KMS-11 (cell line): ENCODE results near the gene ZSWIM4.

Source experiments
- H2AFZ ChIP-seq: fragments of 200-600 bp; sonication (generic); 2 replicates; pipeline ENCODE4 v1.6.1; 2016; ENCODE audit warnings: antibody characterized with exemption, mixed run types, low read depth
- H3K27ac ChIP-seq: fragments of 200-600 bp; sonication (generic); 2 replicates; pipeline ENCODE4 v1.6.1; 2016; ENCODE audit warnings: mild to moderate bottlenecking, mixed run types
- H3K27me3 ChIP-seq: fragments of 200-600 bp; sonication (generic); 2 replicates; pipeline ENCODE4 v1.6.1; 2017; ENCODE audit warnings: mild to moderate bottlenecking, low read depth, mixed run types, moderate library complexity; ENCODE audit not compliant: insufficient read depth
- H3K36me3 ChIP-seq: fragments of 200-600 bp; sonication (generic); 2 replicates; pipeline ENCODE4 v1.6.1; 2017; ENCODE audit warnings: mild to moderate bottlenecking, mixed run types; ENCODE audit not compliant: insufficient read depth
- H3K4me1 ChIP-seq: fragments of 200-600 bp; sonication (generic); 2 replicates; pipeline ENCODE4 v1.6.1; 2016; ENCODE audit warnings: mild to moderate bottlenecking, low read depth, mixed run types; ENCODE audit not compliant: poor library complexity, severe bottlenecking
- H3K4me2 ChIP-seq: fragments of 200-600 bp; sonication (generic); 2 replicates; pipeline ENCODE4 v1.7.0; 2016; ENCODE audit warnings: mild to moderate bottlenecking, mixed run types
- H3K4me3 ChIP-seq: fragments of 200-600 bp; sonication (generic); IDR thresholded peaks from 2 replicates; pipeline ENCODE4 v1.6.1; 2017; ENCODE audit warnings: low read depth, low read length, mixed read lengths; ENCODE audit not compliant: insufficient read depth
- H3K79me2 ChIP-seq: fragments of 200-600 bp; sonication (generic); 2 replicates; pipeline ENCODE4 v1.6.1; 2016; ENCODE audit warnings: low read depth, mixed run types; ENCODE audit not compliant: insufficient read depth
- H3K9ac ChIP-seq: fragments of 200-600 bp; sonication (generic); 2 replicates; pipeline ENCODE4 v1.6.1; 2016; ENCODE audit warnings: mild to moderate bottlenecking, mixed run types
- H4K20me1 ChIP-seq: fragments of 200-600 bp; sonication (generic); 2 replicates; pipeline ENCODE4 v1.6.1; 2016; ENCODE audit warnings: mild to moderate bottlenecking, mixed run types; ENCODE audit not compliant: insufficient read depth
- CTCF ChIP-seq: fragments of 200-600 bp; sonication (generic); conservative IDR thresholded peaks from 2 replicates; pipeline ENCODE4 v1.6.1; 2017; ENCODE audit warnings: low read depth, mild to moderate bottlenecking, antibody characterized with exemption, low read length, moderate library complexity, mixed read lengths

Gene ZSWIM4

GRCh38 chr19:13781547-13781946, 13.7 kb upstream of the ZSWIM4 start:
- no peaks in the 10 kb centered on the region for H4K20me1 ChIP-seq
- H3K79me2 ChIP-seq = no peaks in the 10 kb centered on the region
- peaks cover 12% of the 10 kb centered on the region for H3K4me1 ChIP-seq
- H3K27me3 ChIP-seq = no peaks in the 10 kb centered on the region
- no peaks in the 10 kb centered on the region; the same call in 1 of the 2 replicates for H3K36me3 ChIP-seq
- TF ChIP-seq CTCF = no peak
- H2AFZ ChIP-seq = no peak overlapping the region
- H3K4me3 ChIP-seq = no peak overlapping the region
- no peak overlapping the region for H3K9ac ChIP-seq
- H3K4me2 ChIP-seq = no peak overlapping the region
- H3K27ac ChIP-seq = no peak overlapping the region

- no peak overlapping the region for H3K27ac ChIP-seq
- H2AFZ ChIP-seq = no peak overlapping the region
- H3K4me1 ChIP-seq = peaks cover 12% of the 10 kb centered on the region
- no peak overlapping the region for H3K4me2 ChIP-seq
- no peak overlapping the region for H3K4me3 ChIP-seq
- no peaks in the 10 kb centered on the region for H3K79me2 ChIP-seq
- H3K9ac ChIP-seq = no peak overlapping the region
- no peaks in the 10 kb centered on the region; the same call in 1 of the 2 replicates for H3K27me3 ChIP-seq
- H3K36me3 ChIP-seq = no peaks in the 10 kb centered on the region; the same call in 1 of the 2 replicates
- TF ChIP-seq CTCF = no peak
- H4K20me1 ChIP-seq = no peaks in the 10 kb centered on the region
These were observed 12.7 kb upstream of the ZSWIM4 start for GRCh38 chr19:13782537-13782936.

GRCh38 chr19:13783565-13784500, 11.4 kb upstream of the ZSWIM4 start:
- H3K4me3 ChIP-seq = no peak overlapping the region
- no peak overlapping the region for H3K9ac ChIP-seq
- H3K27ac ChIP-seq = no peak overlapping the region
- no peaks in the 10 kb centered on the region for H3K79me2 ChIP-seq
- H2AFZ ChIP-seq = peak overlapping the region; percentile 89; the same call in 1 of the 2 replicates
- no peak overlapping the region; the same call in 1 of the 2 replicates for H3K4me2 ChIP-seq
- no peaks in the 10 kb centered on the region for H3K36me3 ChIP-seq
- H3K4me1 ChIP-seq = peaks cover 12% of the 10 kb centered on the region
- TF ChIP-seq CTCF = no peak
- H3K27me3 ChIP-seq = no peaks in the 10 kb centered on the region; the same call in 1 of the 2 replicates
- H4K20me1 ChIP-seq = no peaks in the 10 kb centered on the region

GRCh38 chr19:13784731-13785452, 10.4 kb upstream of the ZSWIM4 start:
- H4K20me1 ChIP-seq = no peaks in the 10 kb centered on the region
- peak overlapping the region; percentile 89 for H2AFZ ChIP-seq
- peaks cover 12% of the 10 kb centered on the region for H3K4me1 ChIP-seq
- H3K27ac ChIP-seq = no peak overlapping the region
- H3K27me3 ChIP-seq = peaks cover 2% of the 10 kb centered on the region; the same call in 1 of the 2 replicates
- no peaks in the 10 kb centered on the region for H3K79me2 ChIP-seq
- TF ChIP-seq CTCF = peak; percentile 74
- no peak overlapping the region for H3K9ac ChIP-seq
- H3K36me3 ChIP-seq = no peaks in the 10 kb centered on the region
- peak overlapping the region; percentile 9 for H3K4me2 ChIP-seq
- no peak overlapping the region for H3K4me3 ChIP-seq
